HCT116 (cell line): ENCODE measurements around the gene VAMP8. TPM values are rescaled to one million over a fixed set of nuclear protein-coding genes. Genes with fewer than 3 reads are reported as not detected.

Experiments used
- ATAC-seq: fragments of 200-7000 bp; cut with Tn5 transposase; 2 replicates; pipeline ENCODE4 v1.9.1; 2020; ENCODE audit warnings: mild to moderate bottlenecking, moderate library complexity
- BruUV-seq: library from RNA; stranded (reverse); fragments of 400-500 nt; replicated peaks from 2 replicates; lab custom pipeline; 2021; lab: Mats Ljungman, UMichigan
- CTCF ChIA-PET: fragments of 300-600 bp; sonication (Branson Sonifier 250); formaldehyde crosslinking; loops from one replicate; lab custom pipeline; 2021; ENCODE audit warnings: antibody characterized with exemption; lab: Charles Lee
- POLR2A ChIA-PET: fragments of 300-600, 350-600 bp; sonication (Branson Sonifier 250); formaldehyde crosslinking; loops from one replicate; lab custom pipeline; 2021; ENCODE audit warnings: antibody characterized with exemption; lab: Charles Lee
- RAD21 ChIA-PET, 2 experiments: fragments of 300-600 bp; sonication (Branson Sonifier 250); formaldehyde crosslinking; loops; one replicate each; lab custom pipeline; 2023; ENCODE audit warnings: low total read pairs in 2 of 2; ENCODE audit not compliant: uncharacterized antibody in 2 of 2, unreplicated experiment in 2 of 2, low non-redundant PET in 1 of 2; lab: Charles Lee
- DNase-seq: peaks from one replicate; pipeline ENCODE4 v3.0.0-alpha.2; 2010; ENCODE audit warnings: low read depth, low spot score
- H2AFZ ChIP-seq: fragments of 200-600 bp; shearing (Covaris generic), sonication (generic); 2 replicates; pipeline ENCODE4 v1.6.1; 2017; ENCODE audit warnings: low read depth, mixed run types, mixed read lengths, antibody characterized with exemption, low read length; ENCODE audit not compliant: poor library complexity, severe bottlenecking
- H3K27ac ChIP-seq: 2 replicates; pipeline ENCODE4 v1.5.1; 2012; ENCODE audit warnings: low read depth, low read length
- H3K27me3 ChIP-seq: fragments of 200-600 bp; sonication (generic); 2 replicates; pipeline ENCODE4 v1.6.1; 2016; ENCODE audit warnings: mixed run types, low read length, mixed read lengths; ENCODE audit not compliant: insufficient read depth
- H3K36me3 ChIP-seq, 2 experiments: fragments of 200-500 bp in 1 of 2; fragments of 200-600 bp in 1 of 2; sonication (Bioruptor generic) in 1 of 2; sonication (generic) in 1 of 2; 2 replicates each; pipeline versions ENCODE4 v1.5.1 to v1.6.1; 2014 to 2016; ENCODE audit warnings: low read length in 2 of 2, inconsistent platforms in 1 of 2, mixed read lengths in 1 of 2, mixed run types in 1 of 2; ENCODE audit not compliant: insufficient read depth in 2 of 2, control insufficient read depth in 1 of 2
- H3K4me1 ChIP-seq, 2 experiments: fragments of 200-600 bp in 1 of 2; sonication (generic) in 1 of 2; 2 replicates each; pipeline versions ENCODE4 v1.5.1 to v1.6.1; 2012 to 2017; ENCODE audit warnings: low read length in 2 of 2, inconsistent platforms in 1 of 2, mild to moderate bottlenecking in 1 of 2, mixed read lengths in 1 of 2, mixed run types in 1 of 2, moderate library complexity in 1 of 2; ENCODE audit not compliant: insufficient read depth in 2 of 2, control insufficient read depth in 1 of 2
- H3K4me2 ChIP-seq: fragments of 200-600 bp; sonication (generic); 2 replicates; pipeline ENCODE4 v1.6.1; 2017; ENCODE audit warnings: mixed run types, low read length, mixed read lengths
- H3K4me3 ChIP-seq, 2 experiments: fragments of 200-600 bp in 1 of 2; sonication (generic) in 1 of 2; replicated peaks in 1 of 2; 2 replicates each; pipeline ENCODE4 v1.5.1; 2011 to 2016; ENCODE audit warnings: low read length in 2 of 2, control low read depth in 1 of 2, low read depth in 1 of 2, mild to moderate bottlenecking in 1 of 2, mixed read lengths in 1 of 2, mixed run types in 1 of 2
- H3K79me2 ChIP-seq: fragments of 200-600 bp; sonication (generic); 2 replicates; pipeline ENCODE4 v1.6.1; 2017; ENCODE audit warnings: mild to moderate bottlenecking, mixed run types, low read length, moderate library complexity, mixed read lengths; ENCODE audit not compliant: insufficient read depth
- H3K9ac ChIP-seq: fragments of 200-600 bp; sonication (generic); 2 replicates; pipeline ENCODE4 v1.6.1; 2016; ENCODE audit warnings: low read length, mixed read lengths
- H3K9me2 ChIP-seq: fragments of 200-600 bp; sonication (generic), shearing (Covaris generic); 2 replicates; pipeline ENCODE4 v1.6.1; 2017; ENCODE audit warnings: mixed run types, mild to moderate bottlenecking, moderate library complexity; ENCODE audit not compliant: insufficient read depth
- H3K9me3 ChIP-seq, 2 experiments: fragments of 200-500 bp in 1 of 2; fragments of 200-600 bp in 1 of 2; sonication (Bioruptor generic) in 1 of 2; sonication (generic) in 1 of 2; 2 replicates each; pipeline ENCODE4 v1.6.1; 2014 to 2017; ENCODE audit warnings: low read length in 2 of 2, mixed read lengths in 2 of 2, inconsistent platforms in 1 of 2, low read depth in 1 of 2, mild to moderate bottlenecking in 1 of 2, mixed run types in 1 of 2, moderate library complexity in 1 of 2; ENCODE audit not compliant: control insufficient read depth in 1 of 2, insufficient read depth in 1 of 2
- H4K20me1 ChIP-seq: fragments of 200-600 bp; sonication (generic), shearing (Covaris generic); 2 replicates; pipeline ENCODE4 v1.6.1; 2017; ENCODE audit warnings: mixed run types, mild to moderate bottlenecking, moderate library complexity; ENCODE audit not compliant: insufficient read depth
- CBX3 ChIP-seq: IDR thresholded peaks from 2 replicates; pipeline ENCODE4 v1.6.1; 2012; ENCODE audit warnings: low read depth
- CEBPB ChIP-seq: IDR thresholded peaks from 2 replicates; pipeline ENCODE4 v1.6.1; 2012; ENCODE audit warnings: low read depth
- ELF1 ChIP-seq: IDR thresholded peaks from 2 replicates; pipeline ENCODE4 v1.6.1; 2012; ENCODE audit warnings: low read depth, borderline replicate concordance
- FOSL1 ChIP-seq: IDR thresholded peaks from 2 replicates; pipeline ENCODE4 v1.6.1; 2012; ENCODE audit warnings: low read depth
- JUND ChIP-seq: IDR thresholded peaks from 2 replicates; pipeline ENCODE4 v1.6.1; 2012
- POLR2A ChIP-seq: IDR thresholded peaks from 2 replicates; pipeline ENCODE4 v1.7.0; 2011; ENCODE audit warnings: borderline replicate concordance; ENCODE audit not compliant: insufficient read depth, insufficient read length; ENCODE audit errors: extremely low read depth
- POLR2AphosphoS5 ChIP-seq: IDR thresholded peaks from 2 replicates; pipeline ENCODE4 v1.6.1; 2011; ENCODE audit warnings: mild to moderate bottlenecking, low read depth, low read length, moderate library complexity
- RAD21 ChIP-seq: IDR thresholded peaks from 2 replicates; pipeline ENCODE4 v1.6.1; 2012; ENCODE audit warnings: low read depth, mild to moderate bottlenecking
- SIN3A ChIP-seq: IDR thresholded peaks from 2 replicates; pipeline ENCODE4 v1.6.1; 2012; ENCODE audit warnings: low read depth
- intact Hi-C: fragments of 100-400 bp; cut with micrococcal nuclease; formaldehyde crosslinking; loops from 2 replicates; pipeline ENCODE4 v1.10.0; 2022
- total RNA-seq: library from RNA; stranded (reverse); gene quantifications from one replicate; pipeline ENCODE4 v1.2.1, GENCODE V29; 2021; ENCODE audit not compliant: unreplicated experiment
- TF ChIP-seq, protein P1 (sequence below): IDR thresholded peaks from 2 replicates; pipeline ENCODE4 v1.6.1; 2011; ENCODE audit warnings: mild to moderate bottlenecking, low read length, moderate library complexity; ENCODE audit not compliant: insufficient replicate concordance; ENCODE audit errors: extremely low read depth

Gene VAMP8
- total RNA-seq, 1 experiment from 2014 or later, result 52.6 TPM

DNA sequence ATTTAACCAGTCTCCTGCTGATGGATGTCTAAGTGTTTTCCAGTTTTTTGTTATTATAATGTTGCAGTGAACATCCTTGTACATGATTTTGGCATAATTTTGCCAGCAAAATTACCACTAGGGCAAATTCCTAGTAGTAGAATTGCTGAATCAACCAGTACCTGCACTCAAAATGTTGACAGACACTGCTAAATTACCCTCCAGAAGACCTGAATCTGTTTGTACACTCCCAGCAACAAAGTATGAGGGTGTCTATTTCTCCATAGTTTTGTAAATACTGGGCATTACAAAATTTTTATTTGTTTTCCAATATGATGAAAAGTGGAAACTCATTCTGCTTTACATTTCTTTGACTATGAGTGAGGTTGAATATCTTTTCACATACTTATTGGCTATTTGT lies 49.6 kb upstream of the VAMP8 start:
- no peaks in the 10 kb centered on the region for H3K9me2 ChIP-seq
- H3K36me3 ChIP-seq, result no peaks in the 10 kb centered on the region
- H3K79me2 ChIP-seq, result no peaks in the 10 kb centered on the region
- ATAC-seq, result no peak
- H4K20me1 ChIP-seq, result no peaks in the 10 kb centered on the region
- ChIA-PET POLR2A (no interaction called here), RAD21 (no interaction called here), CTCF (no interaction called here)
- DNase-seq, result no peak
- no peak overlapping the region for H3K4me3 ChIP-seq
- H3K27me3 ChIP-seq, result no peaks in the 10 kb centered on the region
- no peak overlapping the region for H3K27ac ChIP-seq
- H3K9me3 ChIP-seq, result no peaks in the 10 kb centered on the region
- intact Hi-C loops, result no loop called here
- no peak overlapping the region for H2AFZ ChIP-seq
- TF ChIP-seq CEBPB, result no peak
- no TSS peak for BruUV-seq
- peaks cover 3 to 4% of the 10 kb centered on the region in 2 experiments; a peak in 2 of 4 replicates for H3K4me1 ChIP-seq
- H3K4me2 ChIP-seq, result no peak overlapping the region
- H3K9ac ChIP-seq, result no peak overlapping the region

DNA sequence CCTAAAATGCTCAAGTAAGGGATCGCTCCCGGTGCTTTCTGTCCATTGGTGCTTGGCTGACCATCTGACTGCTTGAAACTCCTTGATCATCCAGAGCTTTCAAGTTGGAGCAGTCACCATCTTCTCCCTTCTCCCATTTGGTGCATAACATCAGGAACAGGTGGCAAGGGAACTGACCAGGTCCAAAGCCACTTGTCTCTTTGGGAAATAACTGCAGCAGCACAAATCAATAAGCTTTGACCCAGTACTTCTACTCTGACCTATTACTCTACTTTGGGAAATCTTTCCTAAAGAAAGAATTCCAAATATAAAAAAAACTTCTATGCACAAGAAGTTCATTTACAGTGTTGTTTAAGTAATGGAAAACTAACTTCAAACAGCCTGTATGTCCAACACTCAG lies 49.0 kb upstream of the VAMP8 start:
- H3K4me3 ChIP-seq, result no peak overlapping the region
- POLR2A ChIA-PET, result interaction anchor here (1.7 kb wide), 1 partner anchor 10 kb away, joined by 8 read pairs; the partner anchor contains the start of gene MAT2A
- RAD21 ChIA-PET, result no interaction called here
- ATAC-seq (no peak), DNase-seq (no peak)
- CTCF ChIA-PET, result no interaction called here
- no TSS peak for BruUV-seq
- no peak overlapping the region for H3K4me2 ChIP-seq
- no peak overlapping the region for H2AFZ ChIP-seq
- H3K27ac ChIP-seq, result no peak overlapping the region
- H3K9me2 ChIP-seq, result no peaks in the 10 kb centered on the region
- no peak overlapping the region for H3K9ac ChIP-seq
- no peaks in the 10 kb centered on the region for H3K79me2 ChIP-seq
- no peaks in the 10 kb centered on the region for H4K20me1 ChIP-seq
- H3K36me3 ChIP-seq, result no peaks in the 10 kb centered on the region
- peaks cover 3 to 4% of the 10 kb centered on the region in 2 experiments; a peak in 2 of 4 replicates for H3K4me1 ChIP-seq
- TF ChIP-seq FOSL1 (no peak), POLR2A (no peak), RAD21 (no peak), POLR2AphosphoS5 (no peak), SIN3A (no peak), CBX3 (no peak), JUND (no peak), CEBPB (no peak), ELF1 (no peak)
- TF ChIP-seq, protein P1, sequence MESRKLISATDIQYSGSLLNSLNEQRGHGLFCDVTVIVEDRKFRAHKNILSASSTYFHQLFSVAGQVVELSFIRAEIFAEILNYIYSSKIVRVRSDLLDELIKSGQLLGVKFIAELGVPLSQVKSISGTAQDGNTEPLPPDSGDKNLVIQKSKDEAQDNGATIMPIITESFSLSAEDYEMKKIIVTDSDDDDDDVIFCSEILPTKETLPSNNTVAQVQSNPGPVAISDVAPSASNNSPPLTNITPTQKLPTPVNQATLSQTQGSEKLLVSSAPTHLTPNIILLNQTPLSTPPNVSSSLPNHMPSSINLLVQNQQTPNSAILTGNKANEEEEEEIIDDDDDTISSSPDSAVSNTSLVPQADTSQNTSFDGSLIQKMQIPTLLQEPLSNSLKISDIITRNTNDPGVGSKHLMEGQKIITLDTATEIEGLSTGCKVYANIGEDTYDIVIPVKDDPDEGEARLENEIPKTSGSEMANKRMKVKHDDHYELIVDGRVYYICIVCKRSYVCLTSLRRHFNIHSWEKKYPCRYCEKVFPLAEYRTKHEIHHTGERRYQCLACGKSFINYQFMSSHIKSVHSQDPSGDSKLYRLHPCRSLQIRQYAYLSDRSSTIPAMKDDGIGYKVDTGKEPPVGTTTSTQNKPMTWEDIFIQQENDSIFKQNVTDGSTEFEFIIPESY, result no peak
- H3K9me3 ChIP-seq, result no peaks in the 10 kb centered on the region
- H3K27me3 ChIP-seq, result no peaks in the 10 kb centered on the region
- intact Hi-C loops, result no loop called here
